GM19455 (cell line): ENCODE results near the gene DEF6.
A peak's percentile ranks its signal among the peaks of the same experiment; 100 is the strongest.

Source experiments
- ATAC-seq: cut with Tn5 transposase; IDR thresholded peaks from one replicate; pipeline ENCODE4 v1.9.1; 2021; ENCODE audit not compliant: unreplicated experiment

The DEF6 gene

GRCh38 chr6:35297601-35298481 is at the start of gene DEF6:
TSS of gene DEF6 (plus strand) at chr6:35297818. CDS start at chr6:35297857, 39 bp downstream.
- ATAC-seq, result peak; percentile 84

GRCh38 chr6:35248300-35248699 is 49.3 kb upstream of the DEF6 start:
- no peak for ATAC-seq

GRCh38 chr6:35248965-35249364 is 48.7 kb upstream of the DEF6 start:
- no peak for ATAC-seq

GRCh38 chr6:35251949-35252348 is 45.7 kb upstream of the DEF6 start:
- ATAC-seq, result no peak

GRCh38 chr6:35253249-35253648 is 44.4 kb upstream of the DEF6 start:
- no peak for ATAC-seq

GRCh38 chr6:35258336-35258735 is 39.3 kb upstream of the DEF6 start:
- no peak for ATAC-seq

GRCh38 chr6:35258858-35259193 is 38.8 kb upstream of the DEF6 start:
- ATAC-seq, result peak; percentile 17

GRCh38 chr6:35259194-35259947 is 38.2 kb upstream of the DEF6 start, which contains the start of gene ZNF76:
TSS of gene ZNF76 (plus strand) at chr6:35259735. CDS start at chr6:35281152, 21,417 bp downstream.
- peak; percentile 84 for ATAC-seq

GRCh38 chr6:35259948-35260590 is 37.5 kb upstream of the DEF6 start:
- ATAC-seq, result peak; percentile 37

- ATAC-seq, result no peak
Measured at GRCh38 chr6:35260591-35261570, 36.7 kb upstream of the DEF6 start.

- ATAC-seq, result no peak
Measured at GRCh38 chr6:35262596-35262995, 35.0 kb upstream of the DEF6 start.

- ATAC-seq, result no peak
Measured at GRCh38 chr6:35264550-35265274, 32.9 kb upstream of the DEF6 start.

GRCh38 chr6:35265523-35265922 is 32.1 kb upstream of the DEF6 start:
- ATAC-seq, result no peak

GRCh38 chr6:35267446-35267845 is 30.2 kb upstream of the DEF6 start:
- ATAC-seq, result no peak

GRCh38 chr6:35267897-35268296 is 29.7 kb upstream of the DEF6 start:
- ATAC-seq, result no peak

GRCh38 chr6:35272005-35272404 is 25.6 kb upstream of the DEF6 start:
- no peak for ATAC-seq

GRCh38 chr6:35273822-35274559 is 23.6 kb upstream of the DEF6 start:
- ATAC-seq, result no peak

GRCh38 chr6:35275744-35276260 is 21.8 kb upstream of the DEF6 start:
- ATAC-seq, result no peak

GRCh38 chr6:35278708-35279107 is 18.9 kb upstream of the DEF6 start:
- ATAC-seq, result no peak
